Activated naive CD4-positive, alpha-beta T cell treated with anti-CD3 and anti-CD28 coated beads, Interleukin-2, amount 10 ng/mL, durations not matched to agents 7 days and 5 days (primary cell): Measurements from ENCODE around the gene DNAI4.
A peak's percentile ranks its signal among the peaks of the same experiment; 100 is the strongest.

Experiments used
- CTCF ChIA-PET: fragments of 350-600 bp; sonication (Branson Sonifier 250); formaldehyde crosslinking; loops from one replicate; lab custom pipeline; 2021; ENCODE audit warnings: antibody characterized with exemption; lab: Charles Lee
- DNase-seq: peaks from one replicate; pipeline ENCODE4 v3.0.0-alpha.2; 2020
- H3K27ac Mint-ChIP-seq: one replicate; pipeline ENCODE4 v1.8.0; 2021; ENCODE audit warnings: mild to moderate bottlenecking, moderate library complexity, mixed read lengths
- H3K27me3 Mint-ChIP-seq: one replicate; pipeline ENCODE4 v1.8.0; 2021; ENCODE audit warnings: mild to moderate bottlenecking, mixed read lengths
- H3K36me3 Mint-ChIP-seq: one replicate; pipeline ENCODE4 v1.8.0; 2021; ENCODE audit warnings: mixed read lengths
- H3K4me1 Mint-ChIP-seq: one replicate; pipeline ENCODE4 v1.8.0; 2021; ENCODE audit warnings: mixed read lengths
- H3K4me3 Mint-ChIP-seq: one replicate; pipeline ENCODE4 v1.8.0; 2021; ENCODE audit warnings: mild to moderate bottlenecking, moderate library complexity, mixed read lengths
- H3K9me3 Mint-ChIP-seq: one replicate; pipeline ENCODE4 v1.8.0; 2021; ENCODE audit warnings: mixed read lengths

Gene DNAI4

GRCh38 chr1:66778266-66778665 lies 146.4 kb downstream of the DNAI4 start:
- no peaks in the 10 kb centered on the region for H3K9me3 Mint-ChIP-seq
- H3K36me3 Mint-ChIP-seq = no peaks in the 10 kb centered on the region
- no peak for DNase-seq
- no peaks in the 10 kb centered on the region for H3K27me3 Mint-ChIP-seq
- no peak overlapping the region for H3K27ac Mint-ChIP-seq
- CTCF ChIA-PET = no interaction called here
- no peak overlapping the region for H3K4me3 Mint-ChIP-seq
- H3K4me1 Mint-ChIP-seq = no peaks in the 10 kb centered on the region

- Mint-ChIP-seq H3K27ac (no peak overlapping the region), H3K4me3 (no peak overlapping the region), H3K9me3 (no peaks in the 10 kb centered on the region), H3K36me3 (no peaks in the 10 kb centered on the region), H3K4me1 (no peaks in the 10 kb centered on the region), H3K27me3 (no peaks in the 10 kb centered on the region)
- no peak for DNase-seq
- CTCF ChIA-PET = no interaction called here
Observed at GRCh38 chr1:66777831-66778230, 146.8 kb downstream of the DNAI4 start.

GRCh38 chr1:66775646-66776045 lies 149.0 kb downstream of the DNAI4 start:
- CTCF ChIA-PET = interaction anchor here (0.7 kb wide), 1 partner anchor 14 kb away, joined by 3 read pairs; no protein-coding TSS in a partner anchor
- Mint-ChIP-seq H3K36me3 (no peaks in the 10 kb centered on the region), H3K9me3 (no peaks in the 10 kb centered on the region), H3K4me3 (no peak overlapping the region), H3K27ac (no peak overlapping the region), H3K27me3 (no peaks in the 10 kb centered on the region), H3K4me1 (peaks cover 6% of the 10 kb centered on the region)
- DNase-seq = no peak

- Mint-ChIP-seq H3K36me3 (no peaks in the 10 kb centered on the region), H3K9me3 (no peaks in the 10 kb centered on the region), H3K27ac (no peak overlapping the region), H3K4me3 (no peak overlapping the region), H3K4me1 (peaks cover 18% of the 10 kb centered on the region), H3K27me3 (no peaks in the 10 kb centered on the region)
- CTCF ChIA-PET = no interaction called here
- no peak for DNase-seq
Observed at GRCh38 chr1:66774438-66774837, 150.2 kb downstream of the DNAI4 start.

- no peak for DNase-seq
- CTCF ChIA-PET = no interaction called here
- peaks cover 27% of the 10 kb centered on the region for H3K4me1 Mint-ChIP-seq
- H3K27ac Mint-ChIP-seq = no peak overlapping the region
- H3K27me3 Mint-ChIP-seq = no peaks in the 10 kb centered on the region
- no peak overlapping the region for H3K4me3 Mint-ChIP-seq
- H3K9me3 Mint-ChIP-seq = no peaks in the 10 kb centered on the region
- no peaks in the 10 kb centered on the region for H3K36me3 Mint-ChIP-seq
Observed at GRCh38 chr1:66773227-66773626, 151.4 kb downstream of the DNAI4 start.

- Mint-ChIP-seq H3K27me3 (no peaks in the 10 kb centered on the region), H3K36me3 (no peaks in the 10 kb centered on the region), H3K4me3 (no peak overlapping the region), H3K27ac (no peak overlapping the region), H3K4me1 (peaks cover 27% of the 10 kb centered on the region), H3K9me3 (no peaks in the 10 kb centered on the region)
- DNase-seq = no peak
- CTCF ChIA-PET = interaction anchor here (1.6 kb wide), 1 partner anchor 378 kb away, joined by 10 read pairs; no protein-coding TSS in a partner anchor
Observed at GRCh38 chr1:66770694-66771093, 154.0 kb downstream of the DNAI4 start.

- no peaks in the 10 kb centered on the region for H3K36me3 Mint-ChIP-seq
- H3K9me3 Mint-ChIP-seq = no peaks in the 10 kb centered on the region
- no peaks in the 10 kb centered on the region for H3K27me3 Mint-ChIP-seq
- DNase-seq = no peak
- H3K4me3 Mint-ChIP-seq = no peak overlapping the region
- H3K27ac Mint-ChIP-seq = no peak overlapping the region
- H3K4me1 Mint-ChIP-seq = peaks cover 27% of the 10 kb centered on the region
- CTCF ChIA-PET = interaction anchor here (0.9 to 1.6 kb wide), 4 partner anchors 12 to 442 kb away, joined by 3 to 10 read pairs (median 4); no protein-coding TSS in a partner anchor
Observed at GRCh38 chr1:66770240-66770639, 154.4 kb downstream of the DNAI4 start.

GRCh38 chr1:66769512-66770229 lies 155.0 kb downstream of the DNAI4 start:
- Mint-ChIP-seq H3K36me3 (no peaks in the 10 kb centered on the region), H3K4me1 (peaks cover 27% of the 10 kb centered on the region), H3K27me3 (no peaks in the 10 kb centered on the region), H3K4me3 (peak overlapping the region; percentile 62), H3K9me3 (no peaks in the 10 kb centered on the region), H3K27ac (peak overlapping the region; percentile 58)
- CTCF ChIA-PET = interaction anchor here (0.6 to 1.6 kb wide), 6 partner anchors 11 to 497 kb away, joined by 3 to 10 read pairs (median 4); no protein-coding TSS in a partner anchor
- peak; percentile 37 for DNase-seq

- CTCF ChIA-PET = interaction anchor here (0.6 to 1.6 kb wide), 4 partner anchors 42 to 497 kb away, joined by 3 to 10 read pairs (median 4); no protein-coding TSS in a partner anchor
- Mint-ChIP-seq H3K27ac (no peak overlapping the region), H3K27me3 (no peaks in the 10 kb centered on the region), H3K9me3 (no peaks in the 10 kb centered on the region), H3K36me3 (no peaks in the 10 kb centered on the region), H3K4me1 (peaks cover 27% of the 10 kb centered on the region), H3K4me3 (peak overlapping the region; percentile 11)
- DNase-seq = no peak
Observed at GRCh38 chr1:66768965-66769364, 155.7 kb downstream of the DNAI4 start.

- H3K27ac Mint-ChIP-seq = no peak overlapping the region
- no peaks in the 10 kb centered on the region for H3K27me3 Mint-ChIP-seq
- CTCF ChIA-PET = interaction anchor here (1.3 to 6.2 kb wide), 4 partner anchors 10 to 733 kb away, joined by 4 to 40 read pairs (median 16); no protein-coding TSS in a partner anchor
- H3K9me3 Mint-ChIP-seq = no peaks in the 10 kb centered on the region
- peaks cover 27% of the 10 kb centered on the region for H3K4me1 Mint-ChIP-seq
- no peak for DNase-seq
- no peak overlapping the region for H3K4me3 Mint-ChIP-seq
- no peaks in the 10 kb centered on the region for H3K36me3 Mint-ChIP-seq
Observed at GRCh38 chr1:66767626-66768025, 157.0 kb downstream of the DNAI4 start.

GRCh38 chr1:66764994-66765578 lies 159.6 kb downstream of the DNAI4 start:
- no peaks in the 10 kb centered on the region for H3K27me3 Mint-ChIP-seq
- H3K36me3 Mint-ChIP-seq = no peaks in the 10 kb centered on the region

More at GRCh38 chr1:66764994-66765578, 159.6 kb downstream of the DNAI4 start:
- H3K27ac Mint-ChIP-seq = no peak overlapping the region
- CTCF ChIA-PET = interaction anchor here (1.0 to 6.2 kb wide), 12 partner anchors 11 to 736 kb away, joined by 3 to 40 read pairs (median 6); partner anchors contain the start of genes DNAI4 and MIER1
- no peaks in the 10 kb centered on the region for H3K9me3 Mint-ChIP-seq
- peak; percentile 68 for DNase-seq
- H3K4me1 Mint-ChIP-seq = peaks cover 16% of the 10 kb centered on the region
- H3K4me3 Mint-ChIP-seq = no peak overlapping the region
